HG03159 (cell line): ENCODE data around the gene ADCY5.
"Not testable (repeated sequence)": the region's sequence is repeated elsewhere in the genome, so short reads cannot be mapped to it uniquely, and the experiment has no call there.

Experiments
- ATAC-seq: cut with Tn5 transposase; IDR thresholded peaks from one replicate; pipeline ENCODE4 v1.9.1; 2021; ENCODE audit warnings: mild to moderate bottlenecking, moderate library complexity; ENCODE audit not compliant: unreplicated experiment

Gene ADCY5

GRCh38 chr3:123277106-123277505 is 171.8 kb downstream of the ADCY5 start:
- ATAC-seq, result no peak

DNA sequence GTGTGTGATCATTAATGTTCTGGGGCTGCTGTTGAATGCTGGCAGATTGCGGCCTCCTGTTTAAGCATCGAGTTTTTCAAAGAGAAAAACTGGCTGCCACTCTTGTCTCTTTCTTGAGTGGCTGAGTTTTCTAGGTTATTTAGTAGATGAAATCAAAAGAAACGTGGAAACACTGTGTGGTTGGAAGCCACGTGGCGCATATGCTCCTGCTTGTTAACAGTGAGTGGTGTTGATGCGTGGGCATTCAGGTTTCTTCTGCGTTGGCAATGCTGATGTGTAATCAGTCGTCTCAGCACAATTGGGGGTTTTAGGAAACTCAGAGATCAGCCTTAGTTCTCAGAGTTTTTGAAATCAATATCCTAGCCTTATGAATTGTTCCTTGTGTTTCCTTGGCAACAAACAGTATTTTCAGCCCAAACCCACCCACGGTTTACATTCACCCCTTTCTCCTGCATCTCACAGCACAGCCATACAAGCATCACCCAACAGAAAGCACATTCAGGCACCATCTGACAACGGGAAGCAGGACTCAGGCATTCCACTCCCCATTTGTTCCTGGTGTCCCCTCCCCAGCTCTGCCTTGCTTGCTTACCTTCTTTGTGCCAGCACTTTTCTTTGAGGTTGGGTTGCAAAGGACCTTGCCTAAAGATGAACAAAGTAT is 172.4 kb downstream of the ADCY5 start:
- no peak for ATAC-seq

DNA sequence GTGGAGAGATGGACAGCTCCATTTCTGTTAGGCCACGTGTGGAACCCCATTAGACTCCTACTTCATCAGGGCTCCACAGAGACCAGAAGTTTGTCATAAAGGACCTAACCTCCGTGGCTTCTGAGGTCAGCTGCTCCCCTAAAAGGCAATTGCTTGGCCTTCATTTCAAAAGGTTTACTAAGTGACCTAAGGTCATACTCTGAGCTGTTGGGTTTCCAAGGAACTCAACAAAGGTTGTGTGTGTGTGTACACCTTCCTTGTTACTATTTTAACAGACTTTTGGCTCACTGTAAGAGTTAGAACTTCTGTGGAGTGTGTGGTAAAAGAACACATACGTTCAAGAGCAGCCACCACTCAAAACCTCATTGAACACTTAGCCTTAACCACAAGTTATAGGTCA is 173.2 kb downstream of the ADCY5 start:
- no peak for ATAC-seq

DNA sequence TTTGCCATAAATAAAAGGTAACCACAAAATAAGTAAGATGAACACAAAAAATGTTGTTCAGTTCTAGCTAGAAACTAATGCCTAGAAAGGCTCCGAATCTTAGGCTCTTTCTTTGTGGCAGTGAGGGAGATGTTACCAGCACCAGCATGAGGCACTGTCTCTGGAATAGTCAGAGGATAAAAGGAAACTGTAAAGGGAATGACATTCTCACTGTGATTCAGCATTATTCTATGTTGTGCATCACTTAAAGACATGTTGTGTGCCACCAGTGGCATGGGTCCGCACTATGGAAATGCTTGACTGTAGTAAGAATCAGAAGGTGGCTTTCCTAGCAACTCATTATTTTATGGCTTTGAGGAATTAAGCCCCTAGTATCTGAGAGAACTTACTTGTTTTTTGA is 176.3 kb downstream of the ADCY5 start:
- no peak for ATAC-seq

DNA sequence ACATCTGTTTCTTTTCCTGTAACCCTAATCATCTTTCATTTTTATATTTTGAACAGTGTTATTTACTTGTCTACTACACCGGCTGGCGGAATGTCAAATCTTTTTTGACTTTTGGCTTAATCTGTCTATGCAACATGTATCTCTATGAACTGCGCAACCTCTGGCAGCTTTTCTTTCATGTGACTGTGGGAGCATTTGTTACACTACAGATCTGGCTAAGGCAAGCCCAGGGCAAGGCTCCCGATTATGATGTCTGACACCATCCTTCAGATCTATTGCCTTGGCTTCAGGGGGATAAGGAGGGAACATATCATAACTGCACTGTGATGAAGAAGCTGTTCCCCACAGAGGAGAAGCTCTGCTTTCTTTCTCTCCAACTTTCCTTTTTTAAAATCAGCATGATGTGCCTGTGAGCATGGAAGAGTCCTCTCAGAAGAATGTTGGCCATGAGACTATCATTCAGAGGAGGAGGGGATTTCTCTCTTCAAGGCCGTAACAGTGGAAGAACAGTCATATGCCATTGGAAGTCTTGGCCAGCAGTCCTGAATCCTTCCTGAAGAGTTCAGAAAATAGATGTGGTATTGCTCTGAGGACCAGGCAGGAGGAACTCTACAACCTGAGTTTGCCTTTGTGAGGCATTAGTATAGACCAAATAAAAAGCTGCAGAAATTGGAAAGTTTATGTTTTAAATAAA is 177.3 kb downstream of the ADCY5 start:
- ATAC-seq, result no peak

DNA sequence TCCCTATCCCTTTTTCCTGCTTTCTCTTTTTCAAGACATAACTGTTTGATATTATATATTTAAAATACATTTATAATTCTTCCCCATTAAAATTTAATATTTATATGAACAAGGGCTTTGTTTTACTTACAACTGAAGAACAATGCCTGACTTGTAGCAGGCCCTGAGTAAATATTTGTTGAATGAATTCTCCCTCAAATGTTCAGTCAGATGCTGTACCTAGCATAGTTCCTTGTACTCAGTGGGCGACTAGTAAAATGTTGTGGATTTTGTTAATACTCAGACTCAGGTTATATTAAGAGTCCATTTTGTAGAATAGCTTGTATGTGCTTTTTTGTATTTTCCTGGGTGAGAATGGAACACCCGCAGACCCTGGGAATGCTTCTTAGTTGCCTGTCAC is 178.1 kb downstream of the ADCY5 start:
- no peak for ATAC-seq

DNA sequence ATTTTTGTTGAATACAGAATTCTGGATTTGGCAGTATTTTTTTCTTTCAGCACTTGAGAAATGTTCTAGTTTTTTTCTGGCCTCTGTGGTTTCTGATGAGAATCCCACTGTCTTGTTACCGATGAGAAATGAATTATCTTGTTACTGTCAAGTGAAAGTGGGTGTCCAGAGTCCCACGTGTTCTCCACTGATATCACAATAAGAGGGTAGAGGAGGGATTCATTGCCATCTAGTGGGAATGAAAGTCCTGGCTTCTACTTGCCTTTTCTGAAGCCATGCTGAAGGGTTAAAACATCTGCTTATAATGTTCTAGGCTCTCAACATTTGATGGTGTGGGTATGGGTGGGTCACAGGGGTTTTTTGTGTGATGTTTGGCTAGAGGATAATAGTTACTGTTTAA is 181.1 kb downstream of the ADCY5 start:
- ATAC-seq, result no peak

DNA sequence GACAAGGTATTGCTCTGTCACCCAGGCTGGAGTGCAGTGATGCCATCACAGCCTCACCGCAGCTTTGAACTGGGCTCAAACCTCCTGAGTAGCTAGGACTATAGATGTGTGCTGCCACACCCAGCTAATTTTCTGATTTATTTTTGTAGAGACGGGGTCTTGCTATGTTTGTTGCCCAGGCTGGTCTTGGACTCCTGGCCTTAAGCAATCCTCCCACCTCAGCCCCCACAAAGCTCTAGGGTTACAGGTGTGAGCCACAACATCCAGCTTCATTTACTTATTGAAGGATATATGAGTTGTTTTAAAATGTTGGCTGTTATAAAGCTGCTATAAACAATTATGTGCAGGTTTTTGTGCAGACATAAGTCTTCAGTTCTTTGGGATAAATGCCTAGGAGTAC is 184.9 kb downstream of the ADCY5 start:
- ATAC-seq, result no peak

- no peak for ATAC-seq
Measured at GRCh38 chr3:123262868-123263267, 186.0 kb downstream of the ADCY5 start.

DNA sequence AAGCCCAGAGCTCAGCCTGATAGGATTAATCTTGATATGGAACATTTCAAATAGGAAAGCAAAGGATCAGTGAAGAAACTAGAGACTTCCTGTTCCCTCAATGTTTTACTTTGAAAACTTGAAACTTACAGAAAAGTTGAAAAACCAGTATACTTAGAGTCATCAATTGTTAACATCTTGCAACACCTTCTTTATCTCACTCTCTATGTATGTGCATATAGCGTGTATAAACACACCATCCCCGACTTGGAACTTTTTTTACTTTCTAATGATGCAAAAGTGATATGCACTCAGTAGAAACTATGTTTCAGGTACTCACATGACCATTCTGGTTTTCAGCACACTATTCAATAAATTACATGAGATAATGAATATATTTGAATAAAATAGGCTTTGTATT is 186.7 kb downstream of the ADCY5 start:
- no peak for ATAC-seq

DNA sequence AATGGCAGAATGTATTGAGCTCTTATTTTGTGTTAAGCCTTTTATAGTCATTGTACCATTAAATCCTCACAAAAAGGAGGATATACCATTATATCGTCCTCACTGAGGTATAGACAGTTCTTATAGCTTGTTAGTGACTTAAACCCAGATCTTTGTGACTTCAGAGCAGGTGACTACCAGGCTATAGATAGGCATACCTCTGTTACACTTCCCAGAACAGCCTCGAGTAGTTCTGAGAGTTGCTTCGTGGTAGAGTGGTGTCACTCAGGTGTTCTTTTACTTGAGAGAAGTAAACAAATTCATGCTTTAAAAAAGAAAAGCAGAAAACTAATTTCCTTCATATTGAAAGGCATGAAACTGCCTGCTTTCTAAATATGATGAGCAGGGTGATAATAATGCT is 187.2 kb downstream of the ADCY5 start:
- no peak for ATAC-seq

DNA sequence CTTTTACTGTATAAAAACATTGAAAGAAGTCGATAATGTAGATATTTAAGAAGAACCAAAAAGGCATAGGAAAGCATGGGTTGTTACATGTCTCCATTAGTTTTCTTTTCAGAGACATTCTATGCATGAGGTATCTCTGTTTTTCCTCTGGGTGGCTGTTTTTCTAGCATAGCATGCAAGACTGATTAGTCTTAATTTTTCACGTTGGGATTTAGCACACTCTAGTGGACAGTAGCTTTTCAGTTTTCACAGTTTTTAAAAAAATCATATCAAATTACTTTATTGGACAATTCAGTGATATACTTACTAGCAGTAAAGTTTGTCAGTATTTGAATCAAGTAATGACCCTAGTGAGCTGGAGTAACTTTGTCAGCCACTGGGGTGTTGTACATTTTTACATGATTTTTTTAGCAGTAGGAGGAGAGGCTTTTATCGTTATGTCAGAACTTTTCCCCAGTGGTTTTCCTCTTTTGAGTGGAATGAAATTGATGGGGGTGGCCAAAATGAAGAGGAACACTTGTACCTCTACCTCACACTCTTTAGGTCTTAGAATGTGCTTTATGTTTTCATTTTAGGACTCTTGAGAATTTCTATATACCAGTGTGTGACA is 190.0 kb downstream of the ADCY5 start:
- no peak for ATAC-seq

GRCh38 chr3:123258359-123258758 is 190.5 kb downstream of the ADCY5 start:
- no peak for ATAC-seq

GRCh38 chr3:123256256-123256655 is 192.6 kb downstream of the ADCY5 start:
- no peak for ATAC-seq

GRCh38 chr3:123246866-123247265 is 202.0 kb downstream of the ADCY5 start:
- ATAC-seq, result no peak

DNA sequence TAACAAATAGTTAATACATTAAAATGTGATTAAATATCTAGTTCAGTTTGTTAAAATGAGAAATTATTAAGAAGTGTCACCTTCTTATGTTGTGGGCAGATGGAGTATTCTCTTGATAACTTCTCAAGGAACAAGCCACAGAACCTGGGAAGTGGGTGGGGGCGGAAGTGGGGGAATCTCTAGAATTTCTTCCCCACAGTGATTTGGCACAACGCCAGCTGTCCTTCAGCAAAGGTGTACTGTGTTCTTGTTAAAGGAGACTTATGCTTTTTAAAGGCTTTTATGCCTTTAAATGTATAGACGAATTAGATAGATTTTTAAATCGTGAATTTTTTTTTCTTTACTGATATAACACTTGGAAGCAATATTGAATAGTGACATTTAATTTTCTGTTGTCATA is 204.8 kb downstream of the ADCY5 start:
- ATAC-seq, result no peak

GRCh38 chr3:123239756-123240155 is 209.1 kb downstream of the ADCY5 start:
- ATAC-seq, result no peak

DNA sequence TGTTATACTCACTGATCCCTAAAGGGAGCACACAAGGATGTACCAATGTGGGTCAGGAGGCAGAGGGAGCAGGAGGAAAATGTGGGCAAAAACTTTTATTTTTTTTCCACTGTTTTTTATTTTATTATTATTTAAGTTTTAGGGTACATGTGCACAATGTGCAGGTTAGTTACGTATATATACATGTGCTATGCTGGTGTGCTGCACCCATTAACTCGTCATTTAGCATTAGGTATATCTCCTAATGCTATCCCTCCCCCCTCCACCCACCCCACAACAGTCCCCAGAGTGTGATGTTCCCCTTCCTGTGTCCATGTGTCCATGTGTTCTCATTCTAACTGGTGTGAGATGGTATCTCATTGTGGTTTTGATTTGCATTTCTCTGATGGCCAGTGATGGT is 209.7 kb downstream of the ADCY5 start:
- ATAC-seq, result not testable (repeated sequence)

GRCh38 chr3:123236902-123237301 is 212.0 kb downstream of the ADCY5 start:
- ATAC-seq, result no peak
